PC-9 (cell line): ENCODE measurements around the gene RBL2.

Experiments used
- CTCF ChIP-seq: fragments of 200-600 bp; sonication (generic); conservative IDR thresholded peaks from 2 replicates; pipeline ENCODE4 v1.6.1; 2017; ENCODE audit warnings: mixed run types, antibody characterized with exemption, mild to moderate bottlenecking, moderate library complexity
- EZH2 ChIP-seq: fragments of 200-600 bp; sonication (generic); IDR thresholded peaks from 2 replicates; pipeline ENCODE4 v1.8.0; 2017; ENCODE audit warnings: antibody characterized with exemption, low read depth

- TF ChIP-seq CTCF, result no peak
- TF ChIP-seq EZH2, result no peak
Observed at GRCh38 chr16:53413864-53414263, 20.4 kb upstream of the RBL2 start.
